Omental fat pad (tissue), 4 donors: ENCODE data around the gene EIF4A2. TPM values are rescaled to one million over a fixed set of nuclear protein-coding genes. Genes with fewer than 3 reads are reported as not detected.

ENCODE experiments used
- ATAC-seq: fragments of 150-250 bp; one replicate; pipeline ENCODE4 v1.9.1; 2016; ENCODE audit warnings: mild to moderate bottlenecking, moderate library complexity; ENCODE audit not compliant: low FRiP score
- DNase-seq: peaks from one replicate; pipeline ENCODE4 v3.0.0-alpha.2; 2019; ENCODE audit warnings: low spot score
- total RNA-seq, 4 donors: library from RNA; depleted of rRNA; stranded (reverse); fragments of >200 nt; gene quantifications; one replicate each; pipeline ENCODE4 v1.1.0, GENCODE V29; 2016
- TF ChIP-seq, protein P1 (sequence below), 3 donors: fragments of 450-650 bp; IDR thresholded peaks; one replicate each; pipeline ENCODE4 v1.5.1; 2016 to 2017; ENCODE audit warnings: antibody characterized with exemption in 3 of 3, mild to moderate bottlenecking in 3 of 3, moderate library complexity in 2 of 3

Gene EIF4A2
- total RNA-seq = 100 to 1,000 TPM; 315 to 515 (median 413) TPM

DNA sequence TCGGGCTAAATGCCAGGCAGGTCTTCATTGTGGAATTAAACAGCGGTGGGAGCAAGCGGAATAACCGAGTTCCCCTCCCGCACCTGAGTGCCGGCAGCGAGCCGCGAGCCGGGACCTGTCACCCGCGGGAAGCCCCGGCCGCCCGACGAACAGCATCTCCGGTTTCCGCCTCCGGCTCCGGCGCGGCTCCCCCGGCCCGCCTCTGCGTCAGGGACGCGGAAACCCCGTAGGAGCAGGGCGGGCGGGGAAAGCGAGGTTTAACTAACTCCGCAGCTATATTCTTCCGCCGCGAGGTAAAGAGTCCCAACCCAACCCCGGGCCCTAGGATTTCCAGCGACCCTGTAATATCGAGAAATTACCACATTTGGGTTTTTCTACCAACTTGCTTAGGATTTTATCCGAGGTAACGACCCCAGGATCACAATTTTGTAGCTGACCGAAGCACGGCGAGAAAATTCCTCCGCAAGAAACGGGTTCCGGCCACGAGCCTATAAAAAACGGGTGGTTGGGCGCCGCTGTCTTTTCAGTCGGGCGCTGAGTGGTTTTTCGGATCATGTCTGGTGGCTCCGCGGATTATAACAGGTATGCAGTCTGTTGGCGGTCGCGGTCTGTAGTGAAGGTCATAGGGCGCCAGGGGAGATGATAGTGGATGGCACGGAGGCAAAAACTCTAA, at the start of gene EIF4A2:
TSS of gene EIF4A2 (plus strand) at position 520 of the 673 bp plus-strand sequence. CDS start at position 554, 34 bp downstream.
- DNase-seq = peak; percentile 65
- TF ChIP-seq, protein P1, sequence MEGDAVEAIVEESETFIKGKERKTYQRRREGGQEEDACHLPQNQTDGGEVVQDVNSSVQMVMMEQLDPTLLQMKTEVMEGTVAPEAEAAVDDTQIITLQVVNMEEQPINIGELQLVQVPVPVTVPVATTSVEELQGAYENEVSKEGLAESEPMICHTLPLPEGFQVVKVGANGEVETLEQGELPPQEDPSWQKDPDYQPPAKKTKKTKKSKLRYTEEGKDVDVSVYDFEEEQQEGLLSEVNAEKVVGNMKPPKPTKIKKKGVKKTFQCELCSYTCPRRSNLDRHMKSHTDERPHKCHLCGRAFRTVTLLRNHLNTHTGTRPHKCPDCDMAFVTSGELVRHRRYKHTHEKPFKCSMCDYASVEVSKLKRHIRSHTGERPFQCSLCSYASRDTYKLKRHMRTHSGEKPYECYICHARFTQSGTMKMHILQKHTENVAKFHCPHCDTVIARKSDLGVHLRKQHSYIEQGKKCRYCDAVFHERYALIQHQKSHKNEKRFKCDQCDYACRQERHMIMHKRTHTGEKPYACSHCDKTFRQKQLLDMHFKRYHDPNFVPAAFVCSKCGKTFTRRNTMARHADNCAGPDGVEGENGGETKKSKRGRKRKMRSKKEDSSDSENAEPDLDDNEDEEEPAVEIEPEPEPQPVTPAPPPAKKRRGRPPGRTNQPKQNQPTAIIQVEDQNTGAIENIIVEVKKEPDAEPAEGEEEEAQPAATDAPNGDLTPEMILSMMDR (IDR thresholded peaks at IDR 0.05) = no peak
- ATAC-seq = peak; percentile 90

DNA sequence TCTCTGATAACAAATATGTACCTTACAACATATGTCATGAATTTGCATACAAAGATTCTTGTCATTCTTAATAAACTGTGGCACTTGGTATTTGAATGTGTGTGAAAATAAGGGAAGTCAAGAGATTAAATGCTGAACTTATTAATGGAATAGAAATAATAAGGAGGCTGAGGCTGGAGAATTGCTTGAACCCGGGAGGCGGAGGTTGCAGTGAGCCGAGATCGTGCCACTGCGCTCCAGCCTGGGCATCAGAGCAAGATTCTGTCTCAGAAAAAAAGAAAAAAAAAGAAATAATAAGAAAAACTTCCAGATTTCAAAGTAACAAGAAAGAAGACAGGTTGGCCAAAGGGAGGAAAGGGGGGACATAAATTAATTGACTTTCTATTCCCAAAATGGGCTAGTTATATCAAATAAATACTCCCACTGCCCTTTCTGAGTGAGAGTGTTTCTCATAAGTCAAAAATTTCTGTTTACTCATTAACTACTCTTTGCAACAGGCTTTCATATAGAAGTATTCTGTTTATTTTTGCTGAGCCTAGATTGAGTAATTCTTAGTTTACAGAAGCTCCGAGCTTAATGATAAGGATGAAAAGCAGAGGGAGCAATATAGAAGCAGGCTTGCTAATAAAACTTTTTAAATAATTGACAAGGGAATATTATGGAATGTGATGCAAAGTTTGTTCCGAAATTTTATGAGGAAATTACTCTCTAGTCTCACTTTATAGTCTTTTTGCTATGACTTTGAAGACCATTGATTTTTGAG, 40.6 kb upstream of the EIF4A2 start:
- ATAC-seq (no peak), DNase-seq (no peak)
- TF ChIP-seq, protein P1 (IDR thresholded peaks at IDR 0.05) = no peak

DNA sequence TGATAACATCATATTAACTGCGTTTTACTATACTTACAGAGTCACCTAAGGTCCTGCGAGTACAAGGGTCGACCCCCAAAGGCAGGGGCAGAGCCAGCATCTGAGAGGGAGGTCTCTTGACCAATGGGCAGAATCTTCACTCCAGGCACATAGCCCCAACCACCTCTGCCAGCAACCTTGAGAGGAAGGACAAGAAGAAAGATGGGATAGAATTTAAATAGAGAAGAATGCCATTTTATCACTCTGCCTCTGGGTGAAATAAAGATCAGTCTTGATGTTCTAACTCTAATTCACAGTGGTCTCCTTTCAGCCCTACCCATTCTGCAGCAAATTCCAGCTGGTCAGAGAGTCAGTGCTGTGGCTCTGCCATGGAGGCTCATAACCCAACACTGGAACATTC, 39.7 kb upstream of the EIF4A2 start:
- no peak for DNase-seq
- TF ChIP-seq, protein P1 (IDR thresholded peaks at IDR 0.05) = no peak

DNA sequence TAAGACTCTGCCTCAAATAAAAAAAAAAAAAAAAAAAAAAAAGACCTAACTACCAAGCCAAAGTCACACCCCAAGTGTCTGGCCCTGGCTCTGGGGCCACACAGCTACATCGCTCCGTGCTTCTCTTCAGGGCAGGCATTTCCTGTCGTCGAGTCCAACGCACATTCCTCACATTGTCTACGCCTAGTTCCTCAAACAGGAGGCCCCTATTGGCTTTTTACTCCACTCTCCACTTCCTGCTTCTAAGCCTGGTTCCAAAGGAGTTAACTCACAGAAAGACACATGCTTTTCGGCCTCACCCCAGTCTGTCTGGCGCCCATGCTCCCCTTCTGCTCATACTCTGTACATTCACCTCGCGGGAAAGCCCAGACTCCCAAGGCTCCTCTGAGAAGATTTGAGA, 37.4 kb upstream of the EIF4A2 start:
- DNase-seq (no peak), ATAC-seq (no peak)
- TF ChIP-seq, protein P1 (IDR thresholded peaks at IDR 0.05) = no peak

More for the DNA sequence above, 39.7 kb upstream of the EIF4A2 start:
- no peak for ATAC-seq

DNA sequence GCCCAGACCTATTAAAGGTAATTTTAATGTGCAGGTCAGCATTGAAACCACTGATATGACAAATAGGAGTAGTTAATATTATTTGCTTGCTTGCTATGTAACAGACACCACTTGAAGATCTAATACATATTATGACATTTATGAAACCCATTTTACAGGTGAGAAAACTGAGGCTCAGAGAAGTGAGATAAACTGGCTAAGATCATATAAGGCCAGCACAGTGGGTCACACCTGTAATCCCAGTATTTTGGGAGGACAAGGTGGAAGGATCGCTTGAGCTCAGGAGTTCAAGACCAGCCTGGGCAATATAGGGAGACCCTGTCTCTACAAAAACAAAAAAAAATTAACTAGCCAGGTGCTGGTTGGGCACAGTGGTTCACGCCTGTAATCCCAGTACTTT, 33.1 kb upstream of the EIF4A2 start:
- DNase-seq (no peak), ATAC-seq (no peak)
- TF ChIP-seq, protein P1 (IDR thresholded peaks at IDR 0.05) = no peak

DNA sequence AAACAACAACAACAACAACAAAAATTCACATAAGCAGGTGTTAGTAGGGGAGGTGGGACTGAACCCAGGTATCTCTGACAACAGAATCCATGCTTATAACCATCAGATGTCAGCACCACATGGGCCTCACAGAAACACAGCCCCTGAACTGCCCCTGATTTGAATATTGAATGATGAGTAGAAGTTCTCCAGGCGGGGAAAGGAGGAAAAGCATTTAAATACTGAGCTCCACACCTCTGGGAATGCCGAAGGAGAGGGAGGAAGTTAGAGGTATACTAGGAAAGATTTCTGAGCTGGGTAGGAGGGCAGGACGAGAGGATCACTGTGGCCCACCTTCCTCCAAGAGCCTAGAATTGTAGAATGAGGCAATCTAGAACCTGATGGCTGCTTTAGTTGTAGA, 31.9 kb upstream of the EIF4A2 start:
- DNase-seq (no peak), ATAC-seq (no peak)
- TF ChIP-seq, protein P1 (IDR thresholded peaks at IDR 0.05) = no peak
